K562 (cell line): Measurements from ENCODE around the gene EIF5. TPM values are rescaled to one million over a fixed set of nuclear protein-coding genes. Genes with fewer than 3 reads are reported as not detected.
A peak's percentile ranks its signal among the peaks of the same experiment; 100 is the strongest.

Experiments used
- ARID3A ChIP-seq: IDR thresholded peaks from 2 replicates; pipeline ENCODE4 v1.6.1; 2012; ENCODE audit warnings: low read depth, low read length, improper control_type of control experiment, borderline replicate concordance
- BCL6 ChIP-seq: fragments of 250-450 bp; sonication (Bioruptor Pico); IDR thresholded peaks from 2 replicates; pipeline ENCODE4 v1.4.0; 2020
- BHLHE40 ChIP-seq: IDR thresholded peaks from 2 replicates; pipeline ENCODE4 v1.6.1; 2011; ENCODE audit warnings: low read length, improper control_type of control experiment
- CHCHD3 ChIP-seq: fragments of 250-450 bp; sonication (Bioruptor Pico); IDR thresholded peaks from 2 replicates; pipeline ENCODE4 v2.1.2; 2022; ENCODE audit warnings: mild to moderate bottlenecking
- GABPB2 ChIP-seq: fragments of 250-450 bp; sonication (Bioruptor Pico); conservative IDR thresholded peaks from 2 replicates; pipeline ENCODE4 v1.5.1; 2021; ENCODE audit warnings: mild to moderate bottlenecking
- HDAC1 ChIP-seq, 2 experiments: fragments of 450-650 bp; IDR thresholded peaks; 2 replicates each; pipeline ENCODE4 v1.6.1; 2016 to 2017; ENCODE audit warnings: inconsistent platforms in 1 of 2, mild to moderate bottlenecking in 1 of 2, moderate library complexity in 1 of 2
- HMBOX1 ChIP-seq: sonication (generic); IDR thresholded peaks from 2 replicates; pipeline ENCODE4 v1.6.1; 2016
- HNRNPL ChIP-seq: fragments of 200-400 bp; formaldehyde crosslinking; IDR thresholded peaks from 2 replicates; pipeline ENCODE4 v1.6.1; 2017; ENCODE audit warnings: low read depth, mild to moderate bottlenecking, low read length
- ILF3 ChIP-seq: fragments of 450-650 bp; IDR thresholded peaks from 2 replicates; pipeline ENCODE4 v1.6.1; 2018; ENCODE audit warnings: antibody characterized with exemption, mild to moderate bottlenecking, moderate library complexity, borderline replicate concordance
- NCOA6 ChIP-seq: fragments of 450-650 bp; IDR thresholded peaks from 2 replicates; pipeline ENCODE4 v1.6.1; 2017; ENCODE audit warnings: mild to moderate bottlenecking
- PKNOX1 ChIP-seq: fragments of 450-650 bp; IDR thresholded peaks from 2 replicates; pipeline ENCODE4 v1.6.1; 2016
- RNF2 ChIP-seq: sonication (generic); IDR thresholded peaks from 2 replicates; pipeline ENCODE4 v1.6.1; 2016
- SRSF1 ChIP-seq: fragments of 200-400 bp; formaldehyde crosslinking; IDR thresholded peaks from 2 replicates; pipeline ENCODE4 v1.6.1; 2017; ENCODE audit warnings: mild to moderate bottlenecking, low read depth, low read length, moderate library complexity
- TOE1 ChIP-seq, 2 experiments: fragments of 450-650 bp in 1 of 2; sonication (generic) in 1 of 2; formaldehyde crosslinking in 1 of 2; IDR thresholded peaks; 2 replicates each; pipeline versions ENCODE4 v1.7.1 to v1.8.0; 2016 to 2022; ENCODE audit warnings: borderline replicate concordance in 2 of 2, mild to moderate bottlenecking in 2 of 2, antibody characterized with exemption in 1 of 2, inconsistent platforms in 1 of 2, low read depth in 1 of 2, missing genetic modification reagents in 1 of 2, moderate library complexity in 1 of 2
- USF1 ChIP-seq: sonication (generic); formaldehyde crosslinking; IDR thresholded peaks from 2 replicates; pipeline ENCODE4 v1.9.0; 2022; ENCODE audit warnings: mild to moderate bottlenecking, missing genetic modification reagents
- YY1 ChIP-seq, 3 experiments: IDR thresholded peaks; 2 replicates each; pipeline ENCODE4 v1.6.1; 2011; ENCODE audit warnings: low read length in 2 of 3, mild to moderate bottlenecking in 2 of 3, moderate library complexity in 2 of 3, borderline replicate concordance in 1 of 3, control low read depth in 1 of 3, low read depth in 1 of 3; ENCODE audit not compliant: insufficient read depth in 3 of 3, insufficient replicate concordance in 2 of 3, control insufficient read depth in 1 of 3, insufficient read length in 1 of 3; ENCODE audit errors: extremely low read depth in 1 of 3
- ZBTB1 ChIP-seq: sonication (generic); formaldehyde crosslinking; IDR thresholded peaks from 2 replicates; pipeline ENCODE4 v1.8.1; 2023; ENCODE audit warnings: missing genetic modification reagents, low read depth, mild to moderate bottlenecking, borderline replicate concordance
- ZNF354B ChIP-seq: fragments of 250-450 bp; sonication (Bioruptor Pico); IDR thresholded peaks from 2 replicates; pipeline ENCODE4 v1.4.0; 2020
- ZNF764 ChIP-seq: fragments of 250-450 bp; sonication (Bioruptor Pico); IDR thresholded peaks from 2 replicates; pipeline ENCODE4 v1.4.0; 2020; ENCODE audit warnings: low read depth, mild to moderate bottlenecking, moderate library complexity
- ZSCAN29 ChIP-seq: fragments of 450-650 bp; IDR thresholded peaks from 2 replicates; pipeline ENCODE4 v1.6.1; 2017
- polyA plus RNA-seq, 8 experiments: library from polyadenylated mRNA; depleted of rRNA in 4 of 8; stranded (reverse) in 5 of 8; unstranded in 3 of 8; fragments of >200 nt; fragmentation: Nextera tagmentation in 2 of 8; fragmentation: Illumina TruSeq in 1 of 8; extraction: Ambion mirVana in 2 of 8; extraction: Trizol in 1 of 8; gene quantifications; 2 replicates each; pipeline versions ENCODE4 v1.2.1 to v1.2.3, GENCODE V29; 2011 to 2014; ENCODE audit warnings: inconsistent platforms in 1 of 8, missing spikeins in 1 of 8
- total RNA-seq, 7 experiments: library from RNA; depleted of rRNA in 6 of 7; stranded (reverse); fragments of >200 nt in 6 of 7; fragmentation: Illumina TruSeq in 2 of 7; extraction: Trizol in 2 of 7; gene quantifications; 2 replicates each; pipeline versions ENCODE4 v1.2.1 to v1.2.3, GENCODE V29; 2011 to 2021; ENCODE audit warnings: low replicate concordance in 1 of 7
- TF ChIP-seq, protein P1 (sequence below), 2 experiments: fragments of 450-650 bp in 1 of 2; sonication (generic) in 1 of 2; formaldehyde crosslinking in 1 of 2; IDR thresholded peaks in 1 of 2; conservative IDR thresholded peaks in 1 of 2; 2 replicates each; pipeline versions ENCODE4 v1.6.1 to v1.8.1; 2016 to 2023; ENCODE audit warnings: mild to moderate bottlenecking in 2 of 2, moderate library complexity in 2 of 2, inconsistent platforms in 1 of 2, missing genetic modification reagents in 1 of 2

The EIF5 gene
- total and polyA plus RNA-seq, 9 of the 15 experiments (the other 6 are each of a cell fraction or from before 2014, with no cell fraction given) = 92.7 to 442 (median 190) TPM

DNA sequence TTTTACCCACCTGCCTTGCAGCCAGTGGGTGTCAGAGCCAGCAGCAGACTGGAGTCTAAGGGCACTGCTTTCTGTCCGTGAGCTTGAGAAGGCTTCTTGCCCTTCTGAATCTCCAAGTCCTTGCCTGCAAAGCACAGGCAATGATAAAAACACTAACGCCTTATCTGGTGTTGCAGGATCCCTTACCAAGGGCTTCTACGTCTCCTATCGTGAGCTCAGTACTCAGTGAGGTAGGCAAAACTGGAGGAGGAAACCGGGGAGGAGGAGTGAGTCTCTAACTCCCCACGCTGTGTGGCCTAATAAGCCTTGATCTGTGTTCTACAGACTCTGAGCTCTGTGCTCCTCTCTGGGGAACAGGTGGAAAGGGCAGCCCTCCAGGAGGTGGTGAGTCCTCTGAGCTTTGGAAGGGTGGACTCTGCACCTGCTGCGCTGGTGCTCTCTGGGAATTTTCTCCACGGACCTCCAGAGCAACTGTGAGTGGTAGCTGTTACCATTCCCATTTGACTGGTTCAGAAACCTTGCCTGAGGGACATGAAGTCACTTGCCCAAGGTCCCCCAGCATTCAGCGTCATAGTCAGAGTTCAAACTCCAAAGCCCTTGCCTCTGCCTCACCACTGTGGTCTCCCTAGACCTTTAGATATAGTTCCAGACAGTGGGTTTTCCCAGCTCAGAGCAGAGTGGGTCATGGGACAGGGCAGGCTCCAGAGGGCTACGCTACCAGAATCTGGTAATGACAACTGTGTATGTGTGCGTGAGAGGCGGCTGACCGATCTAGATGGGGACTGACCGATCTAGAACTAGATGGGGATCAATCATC lies 44.2 kb downstream of the EIF5 start (continued):
- TF ChIP-seq GABPB2 (CRISPR knock-in tag) (no peak), BHLHE40 (peak; percentile 29), HNRNPL (no peak), ZNF354B (no peak), CHCHD3 (CRISPR knock-in tag) (no peak), ZSCAN29 (no peak), BCL6 (CRISPR knock-in tag) (no peak), ILF3 (no peak), ZNF764 (no peak), USF1 (CRISPR knock-in tag) (no peak), HMBOX1 (peak; percentile 71), ZBTB1 (CRISPR knock-in tag) (no peak), RNF2 (peak; percentile 88), NCOA6 (no peak), ARID3A (0 out of 2 replicates have a peak, but pooled peaks have one; percentile 55), HDAC1 (IDR thresholded peaks at IDR 0.05) (peak; percentile 12 to 72; a peak in 2 of 4 replicates), TOE1 (IDR thresholded peaks at IDR 0.05; ENCODE audit: borderline replicate concordance) (no peak), TOE1 (CRISPR knock-in tag; IDR thresholded peaks at IDR 0.05; ENCODE audit: borderline replicate concordance, low read depth) (no peak), YY1 (IDR thresholded peaks at IDR 0.05; ENCODE audit: borderline replicate concordance in 1 of 3, control insufficient read depth in 1 of 3, extremely low read depth in 1 of 3, insufficient read depth in 3 of 3, insufficient read length in 1 of 3, insufficient replicate concordance in 2 of 3, low read depth in 1 of 3, low read length in 2 of 3) (no peak), SRSF1 (no peak), PKNOX1 (no peak)
- TF ChIP-seq, protein P1, sequence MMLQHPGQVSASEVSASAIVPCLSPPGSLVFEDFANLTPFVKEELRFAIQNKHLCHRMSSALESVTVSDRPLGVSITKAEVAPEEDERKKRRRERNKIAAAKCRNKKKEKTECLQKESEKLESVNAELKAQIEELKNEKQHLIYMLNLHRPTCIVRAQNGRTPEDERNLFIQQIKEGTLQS (IDR thresholded peaks at IDR 0.05) = peak; percentile 39; the same call in 1 of the 2 replicates
- TF ChIP-seq, protein P1 (CRISPR knock-in tag; conservative IDR thresholded peaks at IDR 0.05) = no peak
